MM.1S (cell line): ENCODE results near the gene DDX56.

ENCODE experiments used
- DNase-seq: peaks from one replicate; pipeline ENCODE4 v3.0.0-alpha.2; 2015
- H2AFZ ChIP-seq: fragments of 300-600 bp; sonication (generic); 2 replicates; pipeline ENCODE4 v1.6.0; 2016; ENCODE audit warnings: antibody characterized with exemption, low read length
- H3F3A ChIP-seq: fragments of 300-600 bp; sonication (generic); 2 replicates; pipeline ENCODE4 v1.6.1; 2016; ENCODE audit warnings: mild to moderate bottlenecking, antibody characterized with exemption, low read length, moderate library complexity, mixed read lengths; ENCODE audit not compliant: insufficient read depth
- H3K27ac ChIP-seq: fragments of 300-600 bp; sonication (generic); 2 replicates; pipeline ENCODE4 v1.5.1; 2016; ENCODE audit warnings: mild to moderate bottlenecking, low read length
- H3K27me3 ChIP-seq: fragments of 300-600 bp; sonication (generic); replicated peaks from 2 replicates; pipeline ENCODE4 v1.6.0; 2016; ENCODE audit warnings: low read length; ENCODE audit not compliant: insufficient read depth
- H3K36me3 ChIP-seq: fragments of 300-600 bp; sonication (generic); replicated peaks from 2 replicates; pipeline ENCODE4 v1.6.1; 2016; ENCODE audit warnings: mild to moderate bottlenecking, low read length, mixed read lengths; ENCODE audit not compliant: insufficient read depth
- H3K4me1 ChIP-seq: fragments of 300-600 bp; sonication (generic); 2 replicates; pipeline ENCODE4 v1.6.1; 2016; ENCODE audit warnings: low read length, mixed read lengths
- H3K4me2 ChIP-seq: fragments of 300-600 bp; sonication (generic); 2 replicates; pipeline ENCODE4 v1.6.0; 2016; ENCODE audit warnings: low read depth, low read length
- H3K4me3 ChIP-seq: fragments of 300-600 bp; sonication (generic); 2 replicates; pipeline ENCODE4 v1.5.1; 2016; ENCODE audit warnings: low read length, mixed read lengths
- H3K79me2 ChIP-seq: fragments of 300-600 bp; sonication (generic); 2 replicates; pipeline ENCODE4 v1.6.1; 2016; ENCODE audit warnings: mixed run types, low read length, mixed read lengths
- H3K9ac ChIP-seq: fragments of 300-600 bp; sonication (generic); 2 replicates; pipeline ENCODE4 v1.6.1; 2016; ENCODE audit warnings: low read length, mixed read lengths
- H3K9me2 ChIP-seq: fragments of 300-600 bp; sonication (generic); replicated peaks from 2 replicates; pipeline ENCODE4 v1.6.1; 2016; ENCODE audit warnings: mild to moderate bottlenecking, low read length, mixed read lengths; ENCODE audit not compliant: insufficient read depth
- H3K9me3 ChIP-seq: fragments of 300-600 bp; sonication (generic); replicated peaks from 2 replicates; pipeline ENCODE4 v1.6.1; 2016; ENCODE audit warnings: mild to moderate bottlenecking, low read length, mixed read lengths; ENCODE audit not compliant: insufficient read depth
- H4K20me1 ChIP-seq: fragments of 300-600 bp; sonication (generic); 2 replicates; pipeline ENCODE4 v1.6.1; 2016; ENCODE audit warnings: mild to moderate bottlenecking, low read length, moderate library complexity, mixed read lengths; ENCODE audit not compliant: insufficient read depth
- EZH2 ChIP-seq: fragments of 300-600 bp; sonication (generic); optimal IDR thresholded peaks from 2 replicates; pipeline ENCODE3; 2017; ENCODE audit warnings: low read depth, mild to moderate bottlenecking, antibody characterized with exemption, low read length, mixed read lengths
- EZH2phosphoT487 ChIP-seq: fragments of 300-600 bp; sonication (generic); IDR thresholded peaks from 2 replicates; pipeline ENCODE4 v1.6.1; 2018; ENCODE audit warnings: antibody characterized with exemption, low read length
- TF ChIP-seq, protein P1 (sequence below): fragments of 300-600 bp; sonication (generic); IDR thresholded peaks from 2 replicates; pipeline ENCODE4 v1.5.1; 2016; ENCODE audit warnings: antibody characterized with exemption, low read length, mixed read lengths

Gene DDX56

DNA sequence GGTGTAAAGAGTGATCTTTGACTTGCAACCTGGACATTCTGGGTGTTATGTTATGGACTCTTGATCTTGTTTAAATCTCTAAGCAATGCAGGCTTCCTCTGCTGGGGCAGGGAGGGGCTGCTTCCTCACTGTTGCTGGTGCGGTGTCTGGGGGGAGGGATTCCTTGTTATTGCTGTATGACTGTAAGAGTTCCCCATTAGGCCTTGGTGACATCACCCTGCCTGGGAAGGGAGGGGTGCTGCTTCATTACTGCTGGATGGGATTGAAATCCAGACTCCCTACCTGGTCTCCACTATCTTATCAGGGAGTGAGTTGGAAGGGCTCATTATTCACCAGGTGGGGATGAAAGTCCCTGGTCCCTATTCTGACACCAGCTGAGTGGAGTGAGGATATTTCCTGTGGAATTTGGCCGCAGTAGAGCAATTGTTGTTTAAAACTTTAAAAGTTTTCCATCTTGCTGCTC lies 41.5 kb upstream of the DDX56 start:
- Histone ChIP-seq H3K4me2 (no peak overlapping the region), H3F3A (peaks cover 8% of the 10 kb centered on the region; the same call in 1 of the 2 replicates), H2AFZ (no peak overlapping the region), H4K20me1 (peaks cover 10% of the 10 kb centered on the region; the same call in 1 of the 2 replicates), H3K9ac (no peak overlapping the region), H3K9me2 (no peaks in the 10 kb centered on the region), H3K4me3 (no peak overlapping the region), H3K79me2 (peaks cover 97% of the 10 kb centered on the region), H3K27ac (no peak overlapping the region), H3K36me3 (peaks cover 8% of the 10 kb centered on the region; the same call in 1 of the 2 replicates), H3K9me3 (no peaks in the 10 kb centered on the region), H3K27me3 (no peaks in the 10 kb centered on the region), H3K4me1 (peaks cover 15% of the 10 kb centered on the region)
- DNase-seq, result no peak
- TF ChIP-seq EZH2, result no peak

DNA sequence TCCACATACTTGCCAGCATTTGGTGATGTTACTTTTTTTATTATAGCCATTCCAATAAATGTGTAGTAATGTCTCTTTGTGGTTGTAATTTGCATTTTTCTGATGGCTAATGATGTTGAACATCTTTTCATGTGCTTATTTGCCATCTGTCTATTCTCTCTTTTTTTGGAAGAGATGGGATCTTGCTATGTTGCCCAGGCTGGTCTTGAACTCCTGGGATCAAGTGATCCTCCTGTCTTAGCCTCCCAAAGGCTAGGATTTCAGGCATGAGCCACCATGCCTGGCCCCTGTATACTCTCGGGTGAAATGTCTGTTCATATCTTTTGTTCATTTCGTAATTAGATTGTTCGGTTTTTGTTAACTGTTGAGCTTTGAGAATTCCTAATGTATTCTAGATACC lies 36.1 kb upstream of the DDX56 start:
- Histone ChIP-seq H3K9ac (no peak overlapping the region), H4K20me1 (peaks cover 8% of the 10 kb centered on the region), H2AFZ (no peak overlapping the region), H3K9me3 (no peaks in the 10 kb centered on the region), H3K79me2 (peaks cover 80% of the 10 kb centered on the region), H3K27ac (no peak overlapping the region; the same call in 1 of the 2 replicates), H3K4me3 (no peak overlapping the region), H3K4me1 (no peaks in the 10 kb centered on the region; the same call in 1 of the 2 replicates), H3K36me3 (no peaks in the 10 kb centered on the region), H3K9me2 (no peaks in the 10 kb centered on the region), H3K27me3 (no peaks in the 10 kb centered on the region), H3F3A (peaks cover 18% of the 10 kb centered on the region), H3K4me2 (no peak overlapping the region)
- no peak for DNase-seq
- no peak for TF ChIP-seq EZH2phosphoT487
- no peak for TF ChIP-seq EZH2
- TF ChIP-seq, protein P1, sequence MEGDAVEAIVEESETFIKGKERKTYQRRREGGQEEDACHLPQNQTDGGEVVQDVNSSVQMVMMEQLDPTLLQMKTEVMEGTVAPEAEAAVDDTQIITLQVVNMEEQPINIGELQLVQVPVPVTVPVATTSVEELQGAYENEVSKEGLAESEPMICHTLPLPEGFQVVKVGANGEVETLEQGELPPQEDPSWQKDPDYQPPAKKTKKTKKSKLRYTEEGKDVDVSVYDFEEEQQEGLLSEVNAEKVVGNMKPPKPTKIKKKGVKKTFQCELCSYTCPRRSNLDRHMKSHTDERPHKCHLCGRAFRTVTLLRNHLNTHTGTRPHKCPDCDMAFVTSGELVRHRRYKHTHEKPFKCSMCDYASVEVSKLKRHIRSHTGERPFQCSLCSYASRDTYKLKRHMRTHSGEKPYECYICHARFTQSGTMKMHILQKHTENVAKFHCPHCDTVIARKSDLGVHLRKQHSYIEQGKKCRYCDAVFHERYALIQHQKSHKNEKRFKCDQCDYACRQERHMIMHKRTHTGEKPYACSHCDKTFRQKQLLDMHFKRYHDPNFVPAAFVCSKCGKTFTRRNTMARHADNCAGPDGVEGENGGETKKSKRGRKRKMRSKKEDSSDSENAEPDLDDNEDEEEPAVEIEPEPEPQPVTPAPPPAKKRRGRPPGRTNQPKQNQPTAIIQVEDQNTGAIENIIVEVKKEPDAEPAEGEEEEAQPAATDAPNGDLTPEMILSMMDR, result no peak

DNA sequence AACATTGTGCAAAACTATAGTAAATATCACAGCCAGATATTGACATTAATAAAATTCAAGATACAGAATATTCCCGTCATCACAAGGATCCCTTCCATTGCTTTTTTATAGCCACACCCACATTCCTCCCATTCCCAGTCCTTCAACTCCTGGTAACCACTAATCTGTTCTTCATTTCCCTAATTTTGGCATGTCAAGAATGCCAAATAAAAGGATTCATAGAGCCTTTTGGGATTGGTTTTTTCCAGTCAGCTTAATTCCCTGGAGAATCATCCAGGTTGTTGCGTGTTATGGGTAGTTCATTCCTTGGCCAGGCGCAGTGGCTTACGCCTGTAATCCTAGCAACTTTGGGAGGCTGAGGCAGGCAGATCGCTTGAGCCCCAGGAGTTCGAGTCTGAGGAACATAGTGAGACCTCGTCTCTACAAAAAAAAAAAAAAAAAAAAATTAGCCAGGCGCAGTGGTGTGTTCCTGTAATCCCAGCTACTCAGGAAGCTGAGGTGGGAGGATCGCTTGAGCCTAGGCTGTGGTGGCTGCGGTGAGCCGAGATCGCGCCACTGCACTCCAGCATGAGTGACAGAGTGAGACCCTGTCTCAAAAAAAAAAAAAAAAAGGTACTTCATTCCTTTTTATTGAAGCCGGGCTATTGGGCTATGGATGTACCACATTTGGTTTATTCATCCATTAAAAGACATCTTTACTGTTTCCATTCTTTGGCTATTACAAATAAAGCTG lies 35.4 kb upstream of the DDX56 start:
- H3K4me3 ChIP-seq, result no peak overlapping the region
- H3K9me2 ChIP-seq, result no peaks in the 10 kb centered on the region
- H3K27me3 ChIP-seq, result no peaks in the 10 kb centered on the region
- peaks cover 18% of the 10 kb centered on the region for H3F3A ChIP-seq
- no peak overlapping the region for H3K4me2 ChIP-seq
- H3K4me1 ChIP-seq, result no peaks in the 10 kb centered on the region
- peaks cover 72% of the 10 kb centered on the region for H3K79me2 ChIP-seq
- TF ChIP-seq EZH2 (no peak), EZH2phosphoT487 (no peak)
- TF ChIP-seq, protein P1, result no peak
- no peak overlapping the region for H2AFZ ChIP-seq
- no peak overlapping the region for H3K9ac ChIP-seq
- no peak for DNase-seq
- no peaks in the 10 kb centered on the region for H3K36me3 ChIP-seq
- peaks cover 4% of the 10 kb centered on the region for H4K20me1 ChIP-seq
- no peaks in the 10 kb centered on the region for H3K9me3 ChIP-seq
- no peak overlapping the region for H3K27ac ChIP-seq
